Hippocampal formation (tissue), 2 donors: ENCODE measurements around the gene HIGD1C.
"Not testable (repeated sequence)": the region's sequence is repeated elsewhere in the genome, so short reads cannot be mapped to it uniquely, and the experiment has no call there.

ENCODE experiments used
- DNase-seq, 2 donors: peaks; one replicate each; lab custom pipeline; 2025; lab: John Stamatoyannopoulos, UW

HIGD1C gene

GRCh38 chr12:50952510-50952909 is at the start of gene HIGD1C:
Gene HIGD1C, plus strand, starts transcription at chr12:50952544. Its CDS starts 1,455 bp downstream, at chr12:50953999.
- no peak for DNase-seq

- not testable (repeated sequence) for DNase-seq
These were observed 43.9 kb upstream of the HIGD1C start for GRCh38 chr12:50908479-50908878.

- not testable (repeated sequence) for DNase-seq
These were observed 40.0 kb upstream of the HIGD1C start for GRCh38 chr12:50912361-50912760.

GRCh38 chr12:50913224-50913623 is 39.1 kb upstream of the HIGD1C start:
- DNase-seq, result no peak

GRCh38 chr12:50914872-50915484 is 37.4 kb upstream of the HIGD1C start:
- no peak for DNase-seq

GRCh38 chr12:50916292-50916691 is 36.1 kb upstream of the HIGD1C start:
- DNase-seq, result no peak

GRCh38 chr12:50918584-50919316 is 33.6 kb upstream of the HIGD1C start:
- DNase-seq, result no peak

- no peak for DNase-seq
These were observed 29.5 kb upstream of the HIGD1C start for GRCh38 chr12:50922820-50923219.

- no peak for DNase-seq
These were observed 28.8 kb upstream of the HIGD1C start for GRCh38 chr12:50923361-50924130.

- DNase-seq, result no peak
These were observed 28.3 kb upstream of the HIGD1C start for GRCh38 chr12:50924131-50924438.

GRCh38 chr12:50924439-50925341 is 27.7 kb upstream of the HIGD1C start:
- peak; percentile 83 to 98 for DNase-seq

- DNase-seq, result no peak
These were observed 27.0 kb upstream of the HIGD1C start for GRCh38 chr12:50925342-50925651.

- DNase-seq, result no peak
These were observed 26.4 kb upstream of the HIGD1C start for GRCh38 chr12:50925920-50926319.

- no peak for DNase-seq
These were observed 25.9 kb upstream of the HIGD1C start for GRCh38 chr12:50926415-50926814.

GRCh38 chr12:50926932-50927331 is 25.4 kb upstream of the HIGD1C start:
- not testable (repeated sequence) for DNase-seq

GRCh38 chr12:50927356-50927755 is 25.0 kb upstream of the HIGD1C start:
- no peak for DNase-seq

GRCh38 chr12:50927766-50928224 is 24.5 kb upstream of the HIGD1C start:
- DNase-seq, result no peak

- DNase-seq, result no peak
These were observed 24.0 kb upstream of the HIGD1C start for GRCh38 chr12:50928392-50928791.

GRCh38 chr12:50929831-50930230 is 22.5 kb upstream of the HIGD1C start:
- no peak for DNase-seq

- not testable (repeated sequence) for DNase-seq
These were observed 21.9 kb upstream of the HIGD1C start for GRCh38 chr12:50930477-50930876.

- DNase-seq, result no peak
These were observed 19.5 kb upstream of the HIGD1C start for GRCh38 chr12:50932787-50933280.
